ENCODE data around the gene FITM1. TPM values are rescaled to one million over a fixed set of nuclear protein-coding genes. Genes with fewer than 3 reads are reported as not detected.

Gene FITM1
- total and polyA plus RNA-seq, 2 experiments from 2014 or later, result 0.53 TPM; not detected in 1

DNA sequence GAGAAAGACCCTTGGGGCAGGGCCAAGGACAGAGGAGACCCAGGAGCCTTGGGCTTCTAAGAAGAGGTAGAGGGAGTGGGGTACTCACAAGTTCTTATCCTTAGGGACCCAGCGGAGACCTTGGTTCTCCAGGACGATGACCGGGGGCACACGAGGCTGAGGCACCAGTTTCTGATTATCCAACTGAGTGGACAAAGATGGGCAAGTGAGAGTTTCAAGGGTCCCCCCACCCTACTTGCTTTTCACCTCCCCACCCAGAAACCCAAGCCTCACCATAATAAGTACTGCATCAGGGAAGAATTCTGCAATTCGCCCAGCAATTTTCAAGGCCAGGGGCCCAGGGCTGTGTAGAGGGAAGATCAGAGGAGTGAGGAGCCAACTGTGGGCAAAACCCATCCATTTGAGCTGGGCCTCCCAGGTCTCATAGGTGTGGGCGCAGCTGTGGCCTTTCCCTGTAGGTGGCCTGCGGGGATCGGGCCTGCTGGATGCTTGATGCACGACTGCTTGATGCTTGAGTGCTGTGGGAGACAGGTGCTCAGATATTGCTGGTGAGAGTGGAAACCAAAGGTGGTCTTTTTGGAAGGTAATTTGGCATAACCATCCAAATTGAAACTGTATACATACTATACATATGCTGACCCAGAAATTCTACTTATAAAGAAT is 8.9 kb downstream of the FITM1 start:
- Histone ChIP-seq H3K4me3 (peak overlapping the region; percentile 99), H3K36me3 (ENCODE audit: insufficient read depth) (peaks cover 18% of the 10 kb centered on the region; the same call in 1 of the 2 replicates), H3F3A (replicated peaks; ENCODE audit: low read depth) (peaks cover 39% of the 10 kb centered on the region), H3K79me2 (replicated peaks; ENCODE audit: insufficient read depth) (peaks cover 20% of the 10 kb centered on the region), H3K27me3 (ENCODE audit: insufficient read depth) (no peaks in the 10 kb centered on the region), H3K27ac (ENCODE audit: low read depth) (no peak overlapping the region), H3K9me2 (ENCODE audit: insufficient read depth) (no peaks in the 10 kb centered on the region), H2AFZ (no peak overlapping the region), H3K4me1 (ENCODE audit: insufficient read depth) (peaks cover 25% of the 10 kb centered on the region), H3K4me2 (peak overlapping the region; percentile 95), H4K20me1 (replicated peaks; ENCODE audit: insufficient read depth) (peaks cover 9% of the 10 kb centered on the region)
- H3K9me3 Mint-ChIP-seq, result no peaks in the 10 kb centered on the region
- DNase-seq (ENCODE audit: low spot score) (peak; percentile 38), ATAC-seq (no peak)
- H3K4me3 Mint-ChIP-seq, result peak overlapping the region; percentile 99
- H3K36me3 Mint-ChIP-seq (ENCODE audit: low read depth), result peaks cover 49% of the 10 kb centered on the region
- peaks cover 38% of the 10 kb centered on the region for H3K4me1 Mint-ChIP-seq
- peaks cover 25% of the 10 kb centered on the region for H3K27me3 Mint-ChIP-seq (ENCODE audit: insufficient read depth, low read depth, poor library complexity)
- TF ChIP-seq CREB1 (CRISPR knock-in tag; IDR thresholded peaks at IDR 0.05; ENCODE audit: low read depth) (no peak), CTCF (conservative IDR thresholded peaks at IDR 0.05; ENCODE audit: low read depth in 2 of 2) (no peak), JUNB (IDR thresholded peaks at IDR 0.05; ENCODE audit: unreplicated experiment) (no peak), POLR2AphosphoS5 (IDR thresholded peaks at IDR 0.05; ENCODE audit: low read depth) (no peak), ZNF114 (CRISPR knock-in tag; IDR thresholded peaks at IDR 0.05) (no peak), EZH2phosphoT487 (IDR thresholded peaks at IDR 0.05; ENCODE audit: unreplicated experiment) (no peak), REST (IDR thresholded peaks at IDR 0.05; ENCODE audit: unreplicated experiment) (no peak), ZNF331 (CRISPR knock-in tag; IDR thresholded peaks at IDR 0.05; ENCODE audit: low read depth) (no peak), ZNF462 (CRISPR knock-in tag; IDR thresholded peaks at IDR 0.05) (no peak)
- TF ChIP-seq, protein P1, sequence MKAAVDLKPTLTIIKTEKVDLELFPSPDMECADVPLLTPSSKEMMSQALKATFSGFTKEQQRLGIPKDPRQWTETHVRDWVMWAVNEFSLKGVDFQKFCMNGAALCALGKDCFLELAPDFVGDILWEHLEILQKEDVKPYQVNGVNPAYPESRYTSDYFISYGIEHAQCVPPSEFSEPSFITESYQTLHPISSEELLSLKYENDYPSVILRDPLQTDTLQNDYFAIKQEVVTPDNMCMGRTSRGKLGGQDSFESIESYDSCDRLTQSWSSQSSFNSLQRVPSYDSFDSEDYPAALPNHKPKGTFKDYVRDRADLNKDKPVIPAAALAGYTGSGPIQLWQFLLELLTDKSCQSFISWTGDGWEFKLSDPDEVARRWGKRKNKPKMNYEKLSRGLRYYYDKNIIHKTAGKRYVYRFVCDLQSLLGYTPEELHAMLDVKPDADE (IDR thresholded peaks at IDR 0.05), result no peak
- peak overlapping the region; percentile 67; the same call in 1 of the 2 replicates for H3K27ac Mint-ChIP-seq
